Small intestine (tissue), 7 donors: ENCODE measurements around the gene TNNI3K. TPM values are rescaled to one million over a fixed set of nuclear protein-coding genes. Genes with fewer than 3 reads are reported as not detected.

Source experiments
- DNase-seq, 2 donors: peaks; one replicate each; pipeline versions ENCODE4 v3.0.0 to v3.0.0-alpha.2; 2013
- FAIRE-seq: peaks from 2 replicates; lab custom pipeline; 2012; peaks lifted over from hg19 to GRCh38; lab: Jason Lieb, UNC
- H3K27ac ChIP-seq, 3 donors: one replicate each; pipeline ENCODE4 v1.5.1; 2013; ENCODE audit warnings: low read length in 2 of 3, mild to moderate bottlenecking in 2 of 3, control low read depth in 1 of 3, inconsistent platforms in 1 of 3, low read depth in 1 of 3, moderate library complexity in 1 of 3
- H3K27me3 ChIP-seq, 3 donors: one replicate each; pipeline ENCODE4 v1.6.1; 2013; ENCODE audit warnings: low read length in 3 of 3, inconsistent platforms in 1 of 3; ENCODE audit not compliant: control insufficient read depth in 3 of 3, insufficient read depth in 3 of 3
- H3K36me3 ChIP-seq, 3 donors: one replicate each; pipeline ENCODE4 v1.6.1; 2013; ENCODE audit warnings: low read length in 3 of 3, inconsistent platforms in 1 of 3, low read depth in 1 of 3, mild to moderate bottlenecking in 1 of 3, moderate library complexity in 1 of 3; ENCODE audit not compliant: control insufficient read depth in 3 of 3, insufficient read depth in 2 of 3
- H3K4me1 ChIP-seq, 3 donors: one replicate each; pipeline ENCODE4 v1.6.1; 2013; ENCODE audit warnings: low read length in 2 of 3, inconsistent platforms in 1 of 3, low read depth in 1 of 3, mild to moderate bottlenecking in 1 of 3, moderate library complexity in 1 of 3; ENCODE audit not compliant: control insufficient read depth in 3 of 3, insufficient read depth in 2 of 3
- H3K4me3 ChIP-seq, 3 donors: one replicate each; pipeline ENCODE4 v1.5.1; 2013; ENCODE audit warnings: low read length in 3 of 3, control low read depth in 1 of 3, inconsistent platforms in 1 of 3, low read depth in 1 of 3, mild to moderate bottlenecking in 1 of 3, moderate library complexity in 1 of 3
- H3K9me3 ChIP-seq, 2 donors: one replicate each; pipeline ENCODE4 v1.6.1; 2013; ENCODE audit warnings: low read depth in 1 of 2, low read length in 1 of 2; ENCODE audit not compliant: control insufficient read depth in 2 of 2, insufficient read depth in 1 of 2
- WGBS, 3 donors: extraction: QIAGEN DNeasy Blood & Tissue Kit; methylation state at CpG; one replicate each; pipeline ENCODE4 v1.1.7; 2013; 5-methylcytosine and 5-hydroxymethylcytosine counted together
- polyA plus RNA-seq, 4 donors: library from polyadenylated mRNA; stranded (reverse) in 3 of 4; unstranded in 1 of 4; fragments of 200-250 nt in 3 of 4; fragments of 120-200 nt in 1 of 4; gene quantifications; one replicate each; pipeline versions ENCODE4 v1.2.1 to v1.2.3, GENCODE V29; 2013
- donor health status: healthy with polysubstance abuse.
- donor health status: control.
- donor health status: control.
- donor health status: Bipolar disorder and iron deficiency.
- donor health status: healthy.

The TNNI3K gene
- polyA plus RNA-seq, 4 donors = 0.24 to 0.32 TPM; not detected in 2

DNA sequence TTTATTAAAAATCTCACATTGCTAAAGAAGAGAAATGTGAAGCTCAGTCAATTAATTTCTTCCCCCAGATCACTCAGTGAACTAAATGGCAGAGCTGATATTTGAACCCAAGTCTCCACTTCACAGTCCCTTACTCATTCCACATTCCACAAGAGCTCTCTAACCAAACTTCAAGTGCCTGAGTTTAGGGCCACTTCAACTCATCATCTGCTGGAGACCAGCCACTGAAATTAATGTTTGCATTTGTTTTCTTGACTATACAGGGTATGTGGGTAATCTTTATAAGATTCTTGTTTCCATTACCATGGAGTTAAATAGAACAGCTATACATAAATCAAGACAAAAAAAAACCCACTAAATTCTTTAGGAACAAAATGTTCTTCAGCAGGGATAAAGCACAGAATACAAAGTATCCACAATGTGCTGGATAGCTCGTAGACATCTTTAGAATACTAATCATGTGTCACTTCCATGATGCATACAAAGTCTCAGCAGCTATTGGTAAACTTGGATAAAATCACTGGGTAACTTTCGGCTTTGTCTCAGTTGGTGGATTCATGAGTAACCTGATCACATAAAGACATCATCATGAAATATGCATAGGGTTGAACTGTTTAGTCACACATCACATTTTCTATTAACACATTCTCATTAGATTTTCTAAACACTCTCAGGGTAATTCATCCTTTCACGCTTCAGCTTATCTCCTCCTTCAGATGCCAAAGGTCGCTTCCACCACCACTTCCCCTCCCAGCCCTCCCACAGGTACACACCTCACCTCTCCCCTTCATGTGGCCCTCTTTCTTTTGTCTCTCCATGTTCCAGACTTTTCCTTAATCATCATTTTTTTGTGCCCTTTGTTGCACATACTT is 187.5 kb downstream of the TNNI3K start:
- Histone ChIP-seq H3K4me1 (no peaks in the 10 kb centered on the region), H3K27ac (no peak overlapping the region), H3K36me3 (no peaks in the 10 kb centered on the region), H3K9me3 (no peaks in the 10 kb centered on the region), H3K27me3 (no peaks in the 10 kb centered on the region), H3K4me3 (no peak overlapping the region)
- WGBS, 3 donors = 40 to 54% (median 40%) methylated on average over 4 of the region's 4 CpGs
- DNase-seq = peak in 1 of 2 donors; percentile 2
- FAIRE-seq = no peak

GRCh38 chr1:74423471-74423870 is 188.3 kb downstream of the TNNI3K start:
- Histone ChIP-seq H3K36me3 (no peaks in the 10 kb centered on the region), H3K27ac (no peak overlapping the region), H3K4me3 (no peak overlapping the region), H3K4me1 (no peaks in the 10 kb centered on the region), H3K9me3 (no peaks in the 10 kb centered on the region), H3K27me3 (no peaks in the 10 kb centered on the region)
- WGBS, 3 donors = 90 to 95% (median 91%) methylated on average over 2 of the region's 2 CpGs
- no peak for DNase-seq
- no peak for FAIRE-seq

GRCh38 chr1:74425676-74426075 is 190.5 kb downstream of the TNNI3K start:
- H3K27ac ChIP-seq = no peak overlapping the region
- no peaks in the 10 kb centered on the region for H3K27me3 ChIP-seq
- WGBS, 3 donors = 72 to 82% (median 74%) methylated on average over 6 of the region's 6 CpGs
- no peak for FAIRE-seq
- no peaks in the 10 kb centered on the region for H3K36me3 ChIP-seq
- DNase-seq = no peak
- no peak overlapping the region for H3K4me3 ChIP-seq
- no peaks in the 10 kb centered on the region for H3K4me1 ChIP-seq
- no peaks in the 10 kb centered on the region for H3K9me3 ChIP-seq

DNA sequence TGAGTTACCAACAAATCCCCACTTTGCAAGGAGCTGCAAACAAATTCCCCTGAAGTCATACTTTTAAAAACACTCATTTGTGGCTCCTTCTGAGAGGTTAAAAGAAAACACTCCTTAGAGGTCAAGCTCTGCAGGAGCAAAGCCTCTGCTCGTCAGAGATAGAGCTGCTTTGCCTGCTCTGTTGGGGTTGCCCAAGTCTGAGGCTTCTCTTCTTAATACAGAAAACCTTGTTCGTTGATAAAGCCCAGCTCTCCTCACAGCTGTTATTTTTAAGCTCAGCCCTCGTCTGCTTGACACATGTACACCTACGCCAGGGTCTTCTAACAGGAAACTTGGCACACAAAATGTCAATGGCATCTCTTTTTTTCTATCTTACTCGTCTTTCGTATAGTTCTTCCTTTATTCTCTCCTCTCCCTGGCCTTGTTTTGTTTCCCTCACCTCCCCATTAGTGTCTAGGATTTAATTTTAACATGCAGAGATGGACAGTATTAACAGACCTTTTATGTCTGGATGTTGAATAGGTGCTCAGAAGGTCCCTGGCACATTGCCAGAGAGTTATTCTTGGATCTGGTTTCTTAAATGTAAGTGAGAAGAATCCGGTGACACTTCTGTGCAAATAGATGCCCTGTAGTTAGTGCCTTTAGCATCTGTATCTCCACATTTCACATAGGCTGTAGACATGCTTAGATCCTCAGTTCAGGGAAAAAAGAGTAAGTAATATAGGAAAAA is 191.2 kb downstream of the TNNI3K start:
- Histone ChIP-seq H3K4me3 (no peak overlapping the region), H3K4me1 (no peaks in the 10 kb centered on the region), H3K36me3 (no peaks in the 10 kb centered on the region), H3K27ac (no peak overlapping the region), H3K9me3 (no peaks in the 10 kb centered on the region), H3K27me3 (no peaks in the 10 kb centered on the region)
- 60 to 71% (median 60%) methylated on average over 7 of the region's 7 CpGs for WGBS, 3 donors
- no peak for DNase-seq
- FAIRE-seq = no peak

GRCh38 chr1:74427681-74428080 is 192.5 kb downstream of the TNNI3K start:
- H3K27me3 ChIP-seq = no peaks in the 10 kb centered on the region
- no peaks in the 10 kb centered on the region for H3K36me3 ChIP-seq
- no peak overlapping the region for H3K27ac ChIP-seq
- DNase-seq = no peak
- H3K4me1 ChIP-seq = no peaks in the 10 kb centered on the region
- 24 to 57% (median 48%) methylated on average over 1 of the region's 1 CpG for WGBS, 3 donors
- H3K4me3 ChIP-seq = no peak overlapping the region
- H3K9me3 ChIP-seq = no peaks in the 10 kb centered on the region
- no peak for FAIRE-seq

DNA sequence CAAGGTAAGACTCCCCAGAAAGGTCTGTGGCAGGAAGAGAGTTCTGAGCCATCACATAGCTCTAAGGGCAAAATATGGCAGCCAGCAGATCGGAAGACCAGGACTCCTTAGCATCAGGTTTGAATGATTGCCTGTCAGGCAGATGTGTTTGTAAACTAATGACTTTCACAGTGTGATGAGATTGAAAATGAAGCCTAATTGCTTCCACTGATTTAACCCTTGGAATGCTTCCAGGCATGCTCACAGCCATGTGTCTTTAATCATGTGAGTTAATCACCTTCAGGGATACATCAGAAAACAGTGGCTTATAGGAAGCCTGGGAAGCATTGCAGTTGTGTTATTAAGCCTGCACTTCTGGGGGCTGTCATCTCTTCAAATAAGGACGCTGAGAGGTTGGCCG is 194.4 kb downstream of the TNNI3K start:
- no peaks in the 10 kb centered on the region for H3K9me3 ChIP-seq
- H3K27me3 ChIP-seq = no peaks in the 10 kb centered on the region
- FAIRE-seq (no peak), DNase-seq (no peak)
- 82 to 84% (median 83%) methylated on average over 3 of the region's 3 CpGs for WGBS, 3 donors
- no peak overlapping the region for H3K27ac ChIP-seq
- H3K36me3 ChIP-seq = no peaks in the 10 kb centered on the region
- no peak overlapping the region for H3K4me3 ChIP-seq
- H3K4me1 ChIP-seq = no peaks in the 10 kb centered on the region

DNA sequence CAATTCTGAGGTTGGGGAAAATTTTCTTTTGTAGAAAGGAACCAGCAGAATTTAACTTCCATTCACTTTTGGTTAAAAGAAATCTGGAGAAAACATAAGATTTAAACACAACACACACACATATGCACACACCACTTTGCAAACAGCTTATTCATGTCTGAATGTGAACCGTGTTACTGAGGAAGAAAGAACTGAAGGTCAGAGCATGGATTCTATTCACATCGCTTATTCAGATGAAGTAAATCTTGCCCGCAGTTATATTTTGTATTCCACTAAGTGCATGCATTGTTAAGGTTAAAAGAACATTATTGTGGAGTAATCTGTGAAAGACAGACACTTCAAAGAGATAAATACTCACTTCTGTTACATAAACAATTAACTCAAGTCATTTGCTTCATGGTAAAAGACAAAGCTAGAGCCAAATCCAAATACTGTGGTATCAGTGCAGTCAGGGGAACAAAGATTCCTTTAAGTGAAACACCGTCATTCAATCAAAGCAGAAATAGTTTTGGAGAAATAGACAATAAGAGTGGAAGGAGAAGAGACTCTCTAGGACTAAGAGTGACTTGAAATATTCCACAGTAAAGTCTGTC is 195.3 kb downstream of the TNNI3K start:
- WGBS, 3 donors = 56 to 66% (median 63%) methylated on average over 4 of the region's 4 CpGs
- Histone ChIP-seq H3K4me1 (no peaks in the 10 kb centered on the region), H3K9me3 (no peaks in the 10 kb centered on the region), H3K27me3 (no peaks in the 10 kb centered on the region), H3K36me3 (no peaks in the 10 kb centered on the region), H3K4me3 (no peak overlapping the region), H3K27ac (no peak overlapping the region)
- no peak for DNase-seq
- no peak for FAIRE-seq

DNA sequence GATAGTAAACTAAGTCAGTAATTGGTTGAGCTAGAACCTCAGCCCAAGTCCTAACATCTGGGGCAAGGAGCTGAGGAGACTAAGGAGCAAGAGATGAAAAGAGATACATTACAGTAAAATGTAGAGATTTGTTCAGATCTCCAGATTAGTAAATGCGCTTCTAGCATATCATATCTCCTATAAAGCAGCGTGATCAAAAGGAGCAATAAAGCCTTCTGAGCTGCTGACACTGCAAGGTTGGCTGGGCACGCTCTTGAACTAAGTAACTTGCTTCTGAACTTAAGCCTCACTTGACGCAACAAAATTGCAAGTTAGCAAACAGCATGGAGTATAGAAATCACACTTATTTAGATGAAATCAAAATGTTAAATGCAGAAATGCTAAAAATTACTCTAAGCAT is 196.3 kb downstream of the TNNI3K start:
- no peaks in the 10 kb centered on the region for H3K9me3 ChIP-seq
- DNase-seq (no peak), FAIRE-seq (no peak)
- H3K4me1 ChIP-seq = no peaks in the 10 kb centered on the region
- no peaks in the 10 kb centered on the region for H3K36me3 ChIP-seq
- no peaks in the 10 kb centered on the region for H3K27me3 ChIP-seq
- WGBS, 3 donors = 36 to 71% (median 55%) methylated on average over 4 of the region's 4 CpGs
- H3K27ac ChIP-seq = no peak overlapping the region
- H3K4me3 ChIP-seq = no peak overlapping the region
